A549 (cell line): ENCODE data around the gene CD101. TPM values are rescaled to one million over a fixed set of nuclear protein-coding genes. Genes with fewer than 3 reads are reported as not detected.

Experiments used
- ATAC-seq, 2 experiments: fragments of 200-7000 bp in 1 of 2; fragments of >200 bp in 1 of 2; cut with Nextera tagmentation in 1 of 2; cut with Tn5 transposase in 1 of 2; 3 replicates each; pipeline versions ENCODE4 v1.8.0 to v1.9.1; 2018 to 2020; ENCODE audit warnings: mild to moderate bottlenecking in 1 of 2, moderate library complexity in 1 of 2
- CTCF ChIA-PET: fragments of 300-600 bp; sonication (Branson Sonifier 250); formaldehyde crosslinking; extraction: SDS; loops from one replicate; lab custom pipeline; 2021; ENCODE audit warnings: antibody characterized with exemption, inconsistent platforms; lab: Yijun Ruan, JAX
- POLR2A ChIA-PET: fragments of 350-600 bp; formaldehyde crosslinking; extraction: SDS; loops from one replicate; lab custom pipeline; 2021; ENCODE audit warnings: antibody characterized with exemption, inconsistent platforms; lab: Yijun Ruan, JAX
- DNase-seq, 2 experiments: peaks; one replicate each; pipeline versions ENCODE4 v3.0.0 to v3.0.0-alpha.2; 2011 to 2016; ENCODE audit warnings: low read depth in 1 of 2, low spot score in 1 of 2
- FAIRE-seq: peaks from 2 replicates; lab custom pipeline; 2011; peaks lifted over from hg19 to GRCh38; lab: Jason Lieb, UNC
- H3K27ac ChIP-seq, 2 experiments: fragments of >200 bp; sonication (Bioruptor Twin); formaldehyde crosslinking; 3 replicates each; pipeline ENCODE4 v1.5.1; 2016 to 2017
- H3K4me1 ChIP-seq: fragments of >200 bp; sonication (Bioruptor Twin); formaldehyde crosslinking; 3 replicates; pipeline ENCODE4 v1.6.1; 2016
- H3K4me2 ChIP-seq: fragments of >200 bp; sonication (Bioruptor Twin); formaldehyde crosslinking; 3 replicates; pipeline ENCODE4 v1.6.1; 2016
- H3K4me3 ChIP-seq: fragments of >200 bp; sonication (Bioruptor Twin); formaldehyde crosslinking; 3 replicates; pipeline ENCODE4 v1.5.1; 2016
- H3K9me3 ChIP-seq: fragments of >200 bp; sonication (Bioruptor Twin); formaldehyde crosslinking; 3 replicates; pipeline ENCODE4 v1.6.1; 2016
- HOXB5 ChIP-seq: fragments of 250-450 bp; sonication (Bioruptor Pico); IDR thresholded peaks from 2 replicates; pipeline ENCODE4 v1.5.0; 2020; ENCODE audit warnings: mild to moderate bottlenecking, moderate library complexity
- JUN ChIP-seq, 2 experiments: fragments of >200 bp; sonication (Bioruptor Twin); formaldehyde crosslinking; IDR thresholded peaks; 2 replicates in 1 of 2; 3 replicates in 1 of 2; pipeline ENCODE4 v1.6.1; 2016 to 2017
- JUNB ChIP-seq: fragments of >200 bp; sonication (Bioruptor Twin); formaldehyde crosslinking; IDR thresholded peaks from 2 replicates; pipeline ENCODE4 v1.6.1; 2016
- MAFK ChIP-seq: fragments of 450-650 bp; IDR thresholded peaks from 2 replicates; pipeline ENCODE4 v1.6.1; 2014; ENCODE audit not compliant: partially characterized antibody
- MAZ ChIP-seq: fragments of 150-350 bp; IDR thresholded peaks from 2 replicates; pipeline ENCODE4 v1.6.1; 2014; ENCODE audit warnings: antibody characterized with exemption, low read depth, low read length, borderline replicate concordance
- NR3C1 ChIP-seq: fragments of >200 bp; sonication (Bioruptor Twin); formaldehyde crosslinking; IDR thresholded peaks from 3 replicates; pipeline ENCODE4 v1.6.1; 2017
- POLR2A ChIP-seq: IDR thresholded peaks from 2 replicates; pipeline ENCODE4 v1.6.1; 2012; ENCODE audit warnings: mild to moderate bottlenecking, low read length
- RAD21 ChIP-seq, 2 experiments: fragments of >200 bp in 1 of 2; sonication (Bioruptor Twin) in 1 of 2; formaldehyde crosslinking in 1 of 2; IDR thresholded peaks in 1 of 2; conservative IDR thresholded peaks in 1 of 2; 2 replicates in 1 of 2; 3 replicates in 1 of 2; pipeline ENCODE4 v1.6.1; 2012 to 2018; ENCODE audit warnings: inconsistent platforms in 1 of 2
- RCOR1 ChIP-seq: fragments of 150-350 bp; IDR thresholded peaks from 2 replicates; pipeline ENCODE4 v1.6.1; 2014; ENCODE audit warnings: antibody characterized with exemption, low read length, low read depth
- SREBF2 ChIP-seq: fragments of 450-650 bp; IDR thresholded peaks from 2 replicates; pipeline ENCODE4 v1.6.1; 2014; ENCODE audit warnings: mild to moderate bottlenecking, moderate library complexity
- TFCP2L1 ChIP-seq: fragments of 250-450 bp; sonication (Bioruptor Pico); IDR thresholded peaks from 2 replicates; pipeline ENCODE4 v1.5.0; 2021; ENCODE audit warnings: mild to moderate bottlenecking
- TP53 ChIP-seq: fragments of 250-450 bp; sonication (Bioruptor Pico); IDR thresholded peaks from 2 replicates; pipeline ENCODE4 v1.5.0; 2021; ENCODE audit warnings: mild to moderate bottlenecking, moderate library complexity
- ZC3H11A ChIP-seq: fragments of 450-650 bp; IDR thresholded peaks from 2 replicates; pipeline ENCODE4 v1.6.1; 2014; ENCODE audit warnings: antibody characterized with exemption, mild to moderate bottlenecking
- ZNF302 ChIP-seq: fragments of 250-450 bp; sonication (Bioruptor Pico); IDR thresholded peaks from 2 replicates; pipeline ENCODE4 v1.9.0; 2021; ENCODE audit warnings: inconsistent platforms, mild to moderate bottlenecking, moderate library complexity
- WGBS: methylation state at CpG from one replicate; pipeline ENCODE4 v1.1.6; 2017; ENCODE audit errors: missing lambda C conversion rate; 5-methylcytosine and 5-hydroxymethylcytosine counted together
- polyA plus RNA-seq, 4 experiments: library from polyadenylated mRNA; depleted of rRNA in 3 of 4; stranded (reverse); fragments of >200 nt; fragmentation: RNase III in 1 of 4; extraction: RNeasy Plus Mini Kit Qiagen cat#74134 plus additional on column Dnase treatment in 1 of 4; gene quantifications; 2 replicates in 3 of 4; 3 replicates in 1 of 4; pipeline ENCODE4 v1.2.3, GENCODE V29; 2011 to 2017
- TF ChIP-seq, protein P1 (sequence below): fragments of 250-450 bp; sonication (Bioruptor Pico); IDR thresholded peaks from 2 replicates; pipeline ENCODE4 v1.5.0; 2021; ENCODE audit warnings: mild to moderate bottlenecking, moderate library complexity, borderline replicate concordance
- TF ChIP-seq, protein P2 (sequence below): fragments of 150-350 bp; IDR thresholded peaks from 2 replicates; pipeline ENCODE4 v1.6.1; 2014; ENCODE audit warnings: low read depth, mild to moderate bottlenecking, low read length
- TF ChIP-seq, protein P3 (sequence below): fragments of >200 bp; sonication (Bioruptor Twin); formaldehyde crosslinking; IDR thresholded peaks from 3 replicates; pipeline ENCODE4 v1.6.1; 2016
- TF ChIP-seq, protein P4 (sequence below): fragments of >200 bp; sonication (Bioruptor Twin); formaldehyde crosslinking; IDR thresholded peaks from 3 replicates; pipeline ENCODE4 v1.5.1; 2016
- TF ChIP-seq, protein P5 (sequence below): IDR thresholded peaks from 2 replicates; pipeline ENCODE4 v1.6.1; 2012; ENCODE audit warnings: low read depth, borderline replicate concordance
- TF ChIP-seq, protein P6 (sequence below): IDR thresholded peaks from 2 replicates; pipeline ENCODE4 v1.6.1; 2012

The CD101 gene
- polyA plus RNA-seq, 2 of the 4 experiments (the other 2 are of a cell fraction), result 0.21 to 0.52 TPM

DNA sequence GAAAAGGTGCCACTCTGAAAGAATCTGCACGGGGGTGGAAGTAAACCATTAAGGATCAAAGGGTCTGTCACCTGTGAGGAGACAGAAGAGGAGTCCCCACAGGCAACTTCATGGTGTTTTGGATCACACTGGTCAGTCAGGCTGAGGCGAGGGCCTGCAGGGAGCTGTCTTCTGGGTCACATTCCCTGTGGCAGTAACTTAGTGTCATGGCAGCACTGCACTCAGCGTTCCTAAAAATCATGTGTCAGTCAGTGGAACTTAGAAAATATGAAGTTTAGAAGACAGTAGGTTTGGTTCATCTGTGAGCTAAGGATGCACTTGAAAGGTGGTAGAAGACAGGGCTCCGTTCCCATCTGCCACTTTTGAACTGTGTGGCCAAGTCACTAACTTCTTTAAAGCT, 43.5 kb upstream of the CD101 start:
- Histone ChIP-seq H3K4me2 (no peak overlapping the region), H3K27ac (no peak overlapping the region), H3K4me1 (no peaks in the 10 kb centered on the region), H3K9me3 (no peaks in the 10 kb centered on the region), H3K4me3 (no peak overlapping the region)
- CTCF ChIA-PET, result no interaction called here
- 72% methylated on average over 4 of the region's 4 CpGs for WGBS
- POLR2A ChIA-PET, result no interaction called here
- FAIRE-seq (no peak), ATAC-seq (no peak), DNase-seq (no peak)
- no peak for TF ChIP-seq TP53 (CRISPR knock-in tag)
- no peak for TF ChIP-seq SREBF2
- TF ChIP-seq, protein P1, sequence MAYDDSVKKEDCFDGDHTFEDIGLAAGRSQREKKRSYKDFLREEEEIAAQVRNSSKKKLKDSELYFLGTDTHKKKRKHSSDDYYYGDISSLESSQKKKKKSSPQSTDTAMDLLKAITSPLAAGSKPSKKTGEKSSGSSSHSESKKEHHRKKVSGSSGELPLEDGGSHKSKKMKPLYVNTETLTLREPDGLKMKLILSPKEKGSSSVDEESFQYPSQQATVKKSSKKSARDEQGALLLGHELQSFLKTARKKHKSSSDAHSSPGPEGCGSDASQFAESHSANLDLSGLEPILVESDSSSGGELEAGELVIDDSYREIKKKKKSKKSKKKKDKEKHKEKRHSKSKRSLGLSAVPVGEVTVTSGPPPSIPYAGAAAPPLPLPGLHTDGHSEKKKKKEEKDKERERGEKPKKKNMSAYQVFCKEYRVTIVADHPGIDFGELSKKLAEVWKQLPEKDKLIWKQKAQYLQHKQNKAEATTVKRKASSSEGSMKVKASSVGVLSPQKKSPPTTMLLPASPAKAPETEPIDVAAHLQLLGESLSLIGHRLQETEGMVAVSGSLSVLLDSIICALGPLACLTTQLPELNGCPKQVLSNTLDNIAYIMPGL, result no peak
- no peak for TF ChIP-seq POLR2A
- TF ChIP-seq, protein P2, sequence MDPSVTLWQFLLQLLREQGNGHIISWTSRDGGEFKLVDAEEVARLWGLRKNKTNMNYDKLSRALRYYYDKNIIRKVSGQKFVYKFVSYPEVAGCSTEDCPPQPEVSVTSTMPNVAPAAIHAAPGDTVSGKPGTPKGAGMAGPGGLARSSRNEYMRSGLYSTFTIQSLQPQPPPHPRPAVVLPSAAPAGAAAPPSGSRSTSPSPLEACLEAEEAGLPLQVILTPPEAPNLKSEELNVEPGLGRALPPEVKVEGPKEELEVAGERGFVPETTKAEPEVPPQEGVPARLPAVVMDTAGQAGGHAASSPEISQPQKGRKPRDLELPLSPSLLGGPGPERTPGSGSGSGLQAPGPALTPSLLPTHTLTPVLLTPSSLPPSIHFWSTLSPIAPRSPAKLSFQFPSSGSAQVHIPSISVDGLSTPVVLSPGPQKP, result no peak
- no peak for TF ChIP-seq MAZ
- TF ChIP-seq RCOR1, result no peak
- TF ChIP-seq, protein P3, sequence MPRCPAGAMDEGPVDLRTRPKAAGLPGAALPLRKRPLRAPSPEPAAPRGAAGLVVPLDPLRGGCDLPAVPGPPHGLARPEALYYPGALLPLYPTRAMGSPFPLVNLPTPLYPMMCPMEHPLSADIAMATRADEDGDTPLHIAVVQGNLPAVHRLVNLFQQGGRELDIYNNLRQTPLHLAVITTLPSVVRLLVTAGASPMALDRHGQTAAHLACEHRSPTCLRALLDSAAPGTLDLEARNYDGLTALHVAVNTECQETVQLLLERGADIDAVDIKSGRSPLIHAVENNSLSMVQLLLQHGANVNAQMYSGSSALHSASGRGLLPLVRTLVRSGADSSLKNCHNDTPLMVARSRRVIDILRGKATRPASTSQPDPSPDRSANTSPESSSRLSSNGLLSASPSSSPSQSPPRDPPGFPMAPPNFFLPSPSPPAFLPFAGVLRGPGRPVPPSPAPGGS, result no peak

DNA sequence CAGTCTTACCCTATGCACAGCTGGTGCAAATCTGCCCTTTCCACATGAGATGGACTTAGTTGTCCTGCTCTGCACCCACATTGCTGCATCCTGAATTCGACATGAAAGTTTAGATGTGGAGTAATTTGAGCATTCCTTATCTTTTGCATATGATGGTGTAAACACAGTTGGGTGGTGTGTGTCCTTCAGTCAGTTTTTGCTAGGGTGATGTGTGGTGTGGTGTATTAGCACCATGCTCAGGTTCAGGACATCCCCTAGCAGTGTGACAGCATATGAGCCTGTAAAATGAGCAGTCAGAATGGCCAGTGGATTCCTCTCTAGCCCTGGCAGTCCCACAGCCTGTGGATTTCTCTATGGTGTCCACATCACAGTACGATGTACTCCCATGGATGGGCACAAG, 42.6 kb upstream of the CD101 start:
- no peak for FAIRE-seq
- TF ChIP-seq, protein P2, result no peak
- no peak for TF ChIP-seq NR3C1
- no peak for TF ChIP-seq RAD21 (conservative IDR thresholded peaks at IDR 0.05 in 1 of 2, IDR thresholded peaks at IDR 0.05 in 1 of 2)
- TF ChIP-seq, protein P4, sequence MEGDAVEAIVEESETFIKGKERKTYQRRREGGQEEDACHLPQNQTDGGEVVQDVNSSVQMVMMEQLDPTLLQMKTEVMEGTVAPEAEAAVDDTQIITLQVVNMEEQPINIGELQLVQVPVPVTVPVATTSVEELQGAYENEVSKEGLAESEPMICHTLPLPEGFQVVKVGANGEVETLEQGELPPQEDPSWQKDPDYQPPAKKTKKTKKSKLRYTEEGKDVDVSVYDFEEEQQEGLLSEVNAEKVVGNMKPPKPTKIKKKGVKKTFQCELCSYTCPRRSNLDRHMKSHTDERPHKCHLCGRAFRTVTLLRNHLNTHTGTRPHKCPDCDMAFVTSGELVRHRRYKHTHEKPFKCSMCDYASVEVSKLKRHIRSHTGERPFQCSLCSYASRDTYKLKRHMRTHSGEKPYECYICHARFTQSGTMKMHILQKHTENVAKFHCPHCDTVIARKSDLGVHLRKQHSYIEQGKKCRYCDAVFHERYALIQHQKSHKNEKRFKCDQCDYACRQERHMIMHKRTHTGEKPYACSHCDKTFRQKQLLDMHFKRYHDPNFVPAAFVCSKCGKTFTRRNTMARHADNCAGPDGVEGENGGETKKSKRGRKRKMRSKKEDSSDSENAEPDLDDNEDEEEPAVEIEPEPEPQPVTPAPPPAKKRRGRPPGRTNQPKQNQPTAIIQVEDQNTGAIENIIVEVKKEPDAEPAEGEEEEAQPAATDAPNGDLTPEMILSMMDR, result no peak
- no peak for TF ChIP-seq JUNB
- no peak for TF ChIP-seq JUN (IDR thresholded peaks at IDR 0.05)
- no peak for TF ChIP-seq TFCP2L1 (CRISPR knock-in tag)
- TF ChIP-seq MAFK, result no peak
- TF ChIP-seq RCOR1, result no peak
- TF ChIP-seq, protein P5, sequence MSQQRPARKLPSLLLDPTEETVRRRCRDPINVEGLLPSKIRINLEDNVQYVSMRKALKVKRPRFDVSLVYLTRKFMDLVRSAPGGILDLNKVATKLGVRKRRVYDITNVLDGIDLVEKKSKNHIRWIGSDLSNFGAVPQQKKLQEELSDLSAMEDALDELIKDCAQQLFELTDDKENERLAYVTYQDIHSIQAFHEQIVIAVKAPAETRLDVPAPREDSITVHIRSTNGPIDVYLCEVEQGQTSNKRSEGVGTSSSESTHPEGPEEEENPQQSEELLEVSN, result no peak
- no peak for TF ChIP-seq ZC3H11A
- TF ChIP-seq ZNF302, result no peak
- no peak for TF ChIP-seq HOXB5
- TF ChIP-seq, protein P6, sequence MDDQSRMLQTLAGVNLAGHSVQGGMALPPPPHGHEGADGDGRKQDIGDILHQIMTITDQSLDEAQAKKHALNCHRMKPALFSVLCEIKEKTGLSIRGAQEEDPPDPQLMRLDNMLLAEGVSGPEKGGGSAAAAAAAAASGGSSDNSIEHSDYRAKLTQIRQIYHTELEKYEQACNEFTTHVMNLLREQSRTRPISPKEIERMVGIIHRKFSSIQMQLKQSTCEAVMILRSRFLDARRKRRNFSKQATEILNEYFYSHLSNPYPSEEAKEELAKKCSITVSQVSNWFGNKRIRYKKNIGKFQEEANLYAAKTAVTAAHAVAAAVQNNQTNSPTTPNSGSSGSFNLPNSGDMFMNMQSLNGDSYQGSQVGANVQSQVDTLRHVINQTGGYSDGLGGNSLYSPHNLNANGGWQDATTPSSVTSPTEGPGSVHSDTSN, result no peak
- POLR2A ChIA-PET, result no interaction called here

More for the DNA sequence above, 42.6 kb upstream of the CD101 start:
- CTCF ChIA-PET, result no interaction called here
- DNase-seq (no peak), ATAC-seq (no peak)
- Histone ChIP-seq H3K4me1 (no peaks in the 10 kb centered on the region), H3K4me2 (no peak overlapping the region), H3K4me3 (no peak overlapping the region), H3K9me3 (no peaks in the 10 kb centered on the region), H3K27ac (no peak overlapping the region)
- WGBS, result 59% methylated on average over 2 of the region's 2 CpGs
